Fibroblast of lung (primary cell): ENCODE data around the gene ALOX12B. TPM values are rescaled to one million over a fixed set of nuclear protein-coding genes. Genes with fewer than 3 reads are reported as not detected.

Source experiments
- DNase-seq, 2 donors: peaks; one replicate each; pipeline versions ENCODE4 v3.0.0 to v3.0.0-alpha.2; 2010; ENCODE audit warnings: low read depth in 2 of 2
- H2AFZ ChIP-seq: 2 replicates; pipeline ENCODE4 v1.5.1; 2012; ENCODE audit warnings: low read length, control low read depth, inconsistent platforms
- H3K27ac ChIP-seq: 2 replicates; pipeline ENCODE4 v1.5.1; 2011; ENCODE audit warnings: low read length, control low read depth; ENCODE audit not compliant: insufficient read depth
- H3K27me3 ChIP-seq: 2 replicates; pipeline ENCODE4 v1.5.1; 2011; ENCODE audit warnings: mild to moderate bottlenecking, low read length; ENCODE audit not compliant: control insufficient read depth, insufficient read depth
- H3K36me3 ChIP-seq: 2 replicates; pipeline ENCODE4 v1.5.1; 2011; ENCODE audit warnings: low read length; ENCODE audit not compliant: control insufficient read depth, insufficient read depth
- H3K4me1 ChIP-seq: 2 replicates; pipeline ENCODE4 v1.5.1; 2011; ENCODE audit warnings: low read length; ENCODE audit not compliant: control insufficient read depth, insufficient read depth; ENCODE audit errors: extremely low read depth
- H3K4me2 ChIP-seq: 2 replicates; pipeline ENCODE4 v1.5.1; 2011; ENCODE audit warnings: low read length, control low read depth; ENCODE audit not compliant: insufficient read depth; ENCODE audit errors: extremely low read depth
- H3K4me3 ChIP-seq, 4 experiments: fragments of 200-600 bp in 1 of 4; sonication (generic) in 1 of 4; replicated peaks in 1 of 4; 2 replicates each; pipeline ENCODE4 v1.5.1; 2011 to 2016; ENCODE audit warnings: low read length in 4 of 4, low read depth in 3 of 4, mild to moderate bottlenecking in 3 of 4, control low read depth in 2 of 4, inconsistent platforms in 1 of 4, mixed read lengths in 1 of 4; ENCODE audit not compliant: insufficient read depth in 1 of 4; ENCODE audit errors: control extremely low read depth in 1 of 4
- H3K79me2 ChIP-seq: 2 replicates; pipeline ENCODE4 v1.5.1; 2012; ENCODE audit warnings: mild to moderate bottlenecking, low read length, inconsistent platforms; ENCODE audit not compliant: control insufficient read depth, insufficient read depth
- H3K9ac ChIP-seq: 2 replicates; pipeline ENCODE4 v1.5.1; 2011; ENCODE audit warnings: mild to moderate bottlenecking, low read length, control low read depth; ENCODE audit not compliant: insufficient read depth
- H3K9me3 ChIP-seq: 2 replicates; pipeline ENCODE4 v1.5.1; 2012; ENCODE audit warnings: low read depth, low read length; ENCODE audit not compliant: control insufficient read depth, insufficient read depth
- H4K20me1 ChIP-seq: 2 replicates; pipeline ENCODE4 v1.5.1; 2011; ENCODE audit warnings: low read length; ENCODE audit not compliant: control insufficient read depth, insufficient read depth; ENCODE audit errors: extremely low read depth
- EZH2 ChIP-seq: IDR thresholded peaks from 2 replicates; pipeline ENCODE4 v1.5.1; 2012; ENCODE audit warnings: low read length, control low read depth, mild to moderate bottlenecking; ENCODE audit errors: missing control alignments
- polyA minus RNA-seq: library from RNA; depleted of rRNA, polyadenylated mRNA; stranded (reverse); fragments of >200 nt; gene quantifications from 2 replicates; pipeline ENCODE4 v1.2.3, GENCODE V29; 2011; ENCODE audit warnings: low replicate concordance
- polyA plus RNA-seq, 2 donors: library from polyadenylated mRNA; depleted of rRNA in 1 of 2; stranded (reverse) in 1 of 2; unstranded in 1 of 2; fragments of >200 nt; gene quantifications; 2 replicates each; pipeline ENCODE4 v1.2.1, GENCODE V29; 2011 to 2012; ENCODE audit warnings: missing spikeins in 1 of 2
- total RNA-seq: library from RNA; depleted of rRNA; stranded (reverse); fragments of >200 nt; gene quantifications from 2 replicates; pipeline ENCODE4 v1.2.1, GENCODE V29; 2014
- TF ChIP-seq, protein P1 (sequence below), 2 donors: IDR thresholded peaks in 1 of 2; conservative IDR thresholded peaks in 1 of 2; 1 replicate in 1 of 2; 2 replicates in 1 of 2; pipeline ENCODE4 v1.5.1; 2011 to 2012; ENCODE audit warnings: low read length in 2 of 2, control low read depth in 1 of 2, inconsistent platforms in 1 of 2, low read depth in 1 of 2, mild to moderate bottlenecking in 1 of 2

ALOX12B gene
- total RNA-seq (not detected in 2 replicates), polyA plus RNA-seq (not detected in 2 replicates), polyA minus RNA-seq (not detected in 2 replicates)
- polyA plus RNA-seq (2012), result not detected in 2 replicates

GRCh38 chr17:8087075-8087951 is at the start of gene ALOX12B:
TSS of gene ALOX12B (minus strand) at chr17:8087716. CDS start at chr17:8087442, 274 bp downstream.
- no peaks in the 10 kb centered on the region for H3K79me2 ChIP-seq
- H3K4me1 ChIP-seq, result no peaks in the 10 kb centered on the region
- no peak within 1 kb of the TSS for H2AFZ ChIP-seq
- H3K36me3 ChIP-seq, result no peaks in the 10 kb centered on the region
- no peak within 1 kb of the TSS for H3K27ac ChIP-seq
- no peaks in the 10 kb centered on the region for H3K9me3 ChIP-seq
- H4K20me1 ChIP-seq, result no peaks in the 10 kb centered on the region
- TF ChIP-seq, protein P1, sequence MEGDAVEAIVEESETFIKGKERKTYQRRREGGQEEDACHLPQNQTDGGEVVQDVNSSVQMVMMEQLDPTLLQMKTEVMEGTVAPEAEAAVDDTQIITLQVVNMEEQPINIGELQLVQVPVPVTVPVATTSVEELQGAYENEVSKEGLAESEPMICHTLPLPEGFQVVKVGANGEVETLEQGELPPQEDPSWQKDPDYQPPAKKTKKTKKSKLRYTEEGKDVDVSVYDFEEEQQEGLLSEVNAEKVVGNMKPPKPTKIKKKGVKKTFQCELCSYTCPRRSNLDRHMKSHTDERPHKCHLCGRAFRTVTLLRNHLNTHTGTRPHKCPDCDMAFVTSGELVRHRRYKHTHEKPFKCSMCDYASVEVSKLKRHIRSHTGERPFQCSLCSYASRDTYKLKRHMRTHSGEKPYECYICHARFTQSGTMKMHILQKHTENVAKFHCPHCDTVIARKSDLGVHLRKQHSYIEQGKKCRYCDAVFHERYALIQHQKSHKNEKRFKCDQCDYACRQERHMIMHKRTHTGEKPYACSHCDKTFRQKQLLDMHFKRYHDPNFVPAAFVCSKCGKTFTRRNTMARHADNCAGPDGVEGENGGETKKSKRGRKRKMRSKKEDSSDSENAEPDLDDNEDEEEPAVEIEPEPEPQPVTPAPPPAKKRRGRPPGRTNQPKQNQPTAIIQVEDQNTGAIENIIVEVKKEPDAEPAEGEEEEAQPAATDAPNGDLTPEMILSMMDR (conservative IDR thresholded peaks at IDR 0.05 in 1 of 2, IDR thresholded peaks at IDR 0.05 in 1 of 2; ENCODE audit: low read depth in 1 of 2, low read length in 2 of 2), result no peak
- no peak for TF ChIP-seq EZH2
- no peak within 1 kb of the TSS for H3K4me3 ChIP-seq
- H3K27me3 ChIP-seq, result peaks cover 21% of the 10 kb centered on the region
- H3K4me2 ChIP-seq, result no peak within 1 kb of the TSS
- no peak within 1 kb of the TSS for H3K9ac ChIP-seq
- DNase-seq, result no peak

DNA sequence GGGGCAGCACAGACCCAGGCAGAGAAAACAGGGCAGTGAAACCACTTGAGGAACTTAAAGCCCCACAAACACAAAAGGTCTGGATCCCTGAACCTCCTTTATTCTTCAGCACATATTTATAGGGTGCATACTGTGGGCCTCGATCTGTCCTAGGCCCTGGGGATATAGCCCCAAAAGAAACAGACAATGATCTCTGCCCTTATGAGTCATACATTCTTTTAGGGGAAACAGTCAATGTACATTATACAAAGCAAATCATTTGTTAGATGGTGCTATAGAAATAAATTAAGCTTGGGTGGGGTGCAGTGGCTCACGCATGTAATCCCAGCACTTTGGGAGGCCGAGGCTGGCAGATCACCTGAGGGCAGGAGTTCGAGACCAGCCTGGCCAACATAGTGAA is 46.4 kb upstream of the ALOX12B start:
- no peak for DNase-seq
- Histone ChIP-seq H2AFZ (no peak overlapping the region), H3K9ac (no peak overlapping the region), H3K79me2 (no peaks in the 10 kb centered on the region), H3K4me3 (no peak overlapping the region), H3K27ac (no peak overlapping the region), H3K9me3 (no peaks in the 10 kb centered on the region), H3K27me3 (no peaks in the 10 kb centered on the region), H3K4me1 (peaks cover 8% of the 10 kb centered on the region), H3K36me3 (no peaks in the 10 kb centered on the region), H4K20me1 (no peaks in the 10 kb centered on the region), H3K4me2 (no peak overlapping the region)
- TF ChIP-seq, protein P1 (conservative IDR thresholded peaks at IDR 0.05 in 1 of 2, IDR thresholded peaks at IDR 0.05 in 1 of 2; ENCODE audit: low read depth in 1 of 2, low read length in 2 of 2), result no peak
- TF ChIP-seq EZH2, result no peak

GRCh38 chr17:8133399-8133798 is 45.9 kb upstream of the ALOX12B start:
- Histone ChIP-seq H3K9ac (no peak overlapping the region), H3K36me3 (no peaks in the 10 kb centered on the region), H3K4me3 (no peak overlapping the region), H3K4me2 (no peak overlapping the region), H3K27ac (no peak overlapping the region), H2AFZ (no peak overlapping the region), H4K20me1 (no peaks in the 10 kb centered on the region), H3K9me3 (no peaks in the 10 kb centered on the region), H3K4me1 (peaks cover 8% of the 10 kb centered on the region), H3K27me3 (no peaks in the 10 kb centered on the region), H3K79me2 (no peaks in the 10 kb centered on the region)
- no peak for DNase-seq
- TF ChIP-seq EZH2, result no peak
- TF ChIP-seq, protein P1 (conservative IDR thresholded peaks at IDR 0.05 in 1 of 2, IDR thresholded peaks at IDR 0.05 in 1 of 2; ENCODE audit: low read depth in 1 of 2, low read length in 2 of 2), result no peak
